Natural killer cell (primary cell): ENCODE results near the gene URM1. TPM values are rescaled to one million over a fixed set of nuclear protein-coding genes. Genes with fewer than 3 reads are reported as not detected.

Experiments used
- ATAC-seq, 3 donors: fragments of 150-1000 bp in 2 of 3; fragments of 200-7000 bp in 1 of 3; cut with Tn5 transposase; 1 replicate in 1 of 3; 2 replicates in 2 of 3; pipeline ENCODE4 v1.10.0; 2021; ENCODE audit warnings: mild to moderate bottlenecking in 2 of 3, moderate library complexity in 2 of 3
- DNase-seq, 2 donors: peaks; one replicate each; pipeline versions ENCODE4 v3.0.0 to v3.0.0-alpha.2; 2013 to 2021; ENCODE audit warnings: mixed read lengths in 1 of 2
- H3K27ac ChIP-seq: one replicate; pipeline ENCODE4 v1.5.1; 2013; ENCODE audit warnings: mild to moderate bottlenecking, low read length
- H3K27me3 ChIP-seq: one replicate; pipeline ENCODE4 v1.6.1; 2013; ENCODE audit warnings: low read length; ENCODE audit not compliant: control insufficient read depth, insufficient read depth
- H3K36me3 ChIP-seq: one replicate; pipeline ENCODE4 v1.6.1; 2013; ENCODE audit warnings: low read length; ENCODE audit not compliant: control insufficient read depth, insufficient read depth
- H3K4me1 ChIP-seq: one replicate; pipeline ENCODE4 v1.6.1; 2013; ENCODE audit warnings: low read length; ENCODE audit not compliant: control insufficient read depth, insufficient read depth
- H3K4me3 ChIP-seq: one replicate; pipeline ENCODE4 v1.5.1; 2013; ENCODE audit warnings: low read length
- H3K9me3 ChIP-seq: one replicate; pipeline ENCODE4 v1.6.1; 2013; ENCODE audit warnings: low read length; ENCODE audit not compliant: control insufficient read depth, insufficient read depth
- H3K27ac Mint-ChIP-seq, 2 donors: one replicate each; pipeline ENCODE4 v1.8.0; 2022; ENCODE audit warnings: mild to moderate bottlenecking in 2 of 2, mixed read lengths in 2 of 2, moderate library complexity in 1 of 2
- H3K27me3 Mint-ChIP-seq, 2 donors: one replicate each; pipeline ENCODE4 v1.8.0; 2022; ENCODE audit warnings: low read depth in 2 of 2, mixed read lengths in 2 of 2
- H3K36me3 Mint-ChIP-seq: one replicate; pipeline ENCODE4 v1.8.0; 2022; ENCODE audit warnings: mixed read lengths
- H3K4me1 Mint-ChIP-seq, 2 donors: one replicate each; pipeline ENCODE4 v1.8.0; 2022; ENCODE audit warnings: mixed read lengths in 2 of 2
- H3K4me3 Mint-ChIP-seq: one replicate; pipeline ENCODE4 v1.8.0; 2022; ENCODE audit warnings: mild to moderate bottlenecking, moderate library complexity, mixed read lengths
- H3K9me3 Mint-ChIP-seq, 2 donors: one replicate each; pipeline ENCODE4 v1.8.0; 2022; ENCODE audit warnings: mixed read lengths in 2 of 2
- CTCF ChIP-seq: fragments of 200-600 bp; IDR thresholded peaks from one replicate; pipeline ENCODE4 v1.8.0; 2022; ENCODE audit warnings: antibody characterized with exemption
- WGBS: methylation state at CpG from one replicate; pipeline ENCODE4 v1.1.7; 2013; ENCODE audit warnings: missing lambda C conversion rate; ENCODE audit not compliant: insufficient coverage; 5-methylcytosine and 5-hydroxymethylcytosine counted together
- intact Hi-C: fragments of 100-400 bp; cut with micrococcal nuclease; formaldehyde crosslinking; loops from one replicate; pipeline ENCODE4 v1.14.2; 2022
- total RNA-seq, 4 donors: library from RNA; stranded (reverse); fragments of 120-200 nt in 1 of 4; gene quantifications; one replicate each; pipeline versions ENCODE4 v1.2.3 to v1.2.4, GENCODE V29; 2013 to 2022

The URM1 gene
- total RNA-seq, 3 donors from 2014 or later (not counting 1 experiment from before 2014, with no cell fraction given), result 39.4 to 47.8 (median 46.7) TPM

- 40% methylated on average over 6 of the region's 6 CpGs for WGBS
- TF ChIP-seq CTCF, result no peak
- no peak overlapping the region for H3K4me3 Mint-ChIP-seq
- intact Hi-C loops, result no loop called here
- Histone ChIP-seq H3K27ac (no peak overlapping the region), H3K27me3 (peaks cover 12% of the 10 kb centered on the region), H3K4me1 (peaks cover 20% of the 10 kb centered on the region), H3K9me3 (no peaks in the 10 kb centered on the region), H3K36me3 (no peaks in the 10 kb centered on the region), H3K4me3 (no peak overlapping the region)
- no peaks in the 10 kb centered on the region for H3K9me3 Mint-ChIP-seq
- H3K36me3 Mint-ChIP-seq, result no peaks in the 10 kb centered on the region
- H3K27me3 Mint-ChIP-seq, result peaks cover 22 to 25% of the 10 kb centered on the region in 2 donors
- DNase-seq, result no peak
- peaks cover 0 to 27% of the 10 kb centered on the region in 2 donors for H3K4me1 Mint-ChIP-seq
- ATAC-seq, result no peak
- H3K27ac Mint-ChIP-seq, result no peak overlapping the region
These were observed 45.4 kb downstream of the URM1 start for GRCh38 chr9:128416432-128417019.

- Mint-ChIP-seq H3K9me3 (no peaks in the 10 kb centered on the region), H3K4me1 (peaks cover 0 to 41% of the 10 kb centered on the region in 2 donors), H3K27me3 (peaks cover 17 to 18% of the 10 kb centered on the region in 2 donors), H3K4me3 (peak overlapping the region; percentile 79), H3K27ac (peak overlapping the region in 1 of 2 donors; percentile 82), H3K36me3 (no peaks in the 10 kb centered on the region)
- H3K4me3 ChIP-seq, result peak overlapping the region; percentile 69
- DNase-seq (peak in 1 of 2 donors; percentile 23), ATAC-seq (no peak)
- no peaks in the 10 kb centered on the region for H3K36me3 ChIP-seq
- WGBS, result 14% methylated on average over 27 of the region's 28 CpGs
- H3K4me1 ChIP-seq, result peaks cover 26% of the 10 kb centered on the region
- peaks cover 12% of the 10 kb centered on the region for H3K27me3 ChIP-seq
- no peak overlapping the region for H3K27ac ChIP-seq
- TF ChIP-seq CTCF, result no peak
- no peaks in the 10 kb centered on the region for H3K9me3 ChIP-seq
- intact Hi-C loops, result no loop called here
These were observed 48.1 kb downstream of the URM1 start for GRCh38 chr9:128419061-128419925.

GRCh38 chr9:128420060-128420650 is 49.0 kb downstream of the URM1 start:
- H3K4me1 Mint-ChIP-seq, result peaks cover 0 to 41% of the 10 kb centered on the region in 2 donors
- peak overlapping the region; percentile 79 for H3K4me3 Mint-ChIP-seq
- no peaks in the 10 kb centered on the region for H3K9me3 Mint-ChIP-seq
- Histone ChIP-seq H3K9me3 (no peaks in the 10 kb centered on the region), H3K36me3 (no peaks in the 10 kb centered on the region), H3K4me3 (peak overlapping the region; percentile 69), H3K27ac (no peak overlapping the region), H3K27me3 (peaks cover 12% of the 10 kb centered on the region), H3K4me1 (peaks cover 26% of the 10 kb centered on the region)
- peak overlapping the region in 1 of 2 donors; percentile 82 for H3K27ac Mint-ChIP-seq
- intact Hi-C loops, result no loop called here
- peak; percentile 87 to 91 (median 90) for ATAC-seq
- WGBS, result under 1% methylated on average over 59 of the region's 59 CpGs
- DNase-seq, result peak; percentile 69 to 81
- peak; percentile 89 for TF ChIP-seq CTCF
- peaks cover 8 to 11% of the 10 kb centered on the region in 2 donors for H3K27me3 Mint-ChIP-seq
- H3K36me3 Mint-ChIP-seq, result no peaks in the 10 kb centered on the region
